ENCODE results near the gene ITPKB.

ITPKB gene

DNA sequence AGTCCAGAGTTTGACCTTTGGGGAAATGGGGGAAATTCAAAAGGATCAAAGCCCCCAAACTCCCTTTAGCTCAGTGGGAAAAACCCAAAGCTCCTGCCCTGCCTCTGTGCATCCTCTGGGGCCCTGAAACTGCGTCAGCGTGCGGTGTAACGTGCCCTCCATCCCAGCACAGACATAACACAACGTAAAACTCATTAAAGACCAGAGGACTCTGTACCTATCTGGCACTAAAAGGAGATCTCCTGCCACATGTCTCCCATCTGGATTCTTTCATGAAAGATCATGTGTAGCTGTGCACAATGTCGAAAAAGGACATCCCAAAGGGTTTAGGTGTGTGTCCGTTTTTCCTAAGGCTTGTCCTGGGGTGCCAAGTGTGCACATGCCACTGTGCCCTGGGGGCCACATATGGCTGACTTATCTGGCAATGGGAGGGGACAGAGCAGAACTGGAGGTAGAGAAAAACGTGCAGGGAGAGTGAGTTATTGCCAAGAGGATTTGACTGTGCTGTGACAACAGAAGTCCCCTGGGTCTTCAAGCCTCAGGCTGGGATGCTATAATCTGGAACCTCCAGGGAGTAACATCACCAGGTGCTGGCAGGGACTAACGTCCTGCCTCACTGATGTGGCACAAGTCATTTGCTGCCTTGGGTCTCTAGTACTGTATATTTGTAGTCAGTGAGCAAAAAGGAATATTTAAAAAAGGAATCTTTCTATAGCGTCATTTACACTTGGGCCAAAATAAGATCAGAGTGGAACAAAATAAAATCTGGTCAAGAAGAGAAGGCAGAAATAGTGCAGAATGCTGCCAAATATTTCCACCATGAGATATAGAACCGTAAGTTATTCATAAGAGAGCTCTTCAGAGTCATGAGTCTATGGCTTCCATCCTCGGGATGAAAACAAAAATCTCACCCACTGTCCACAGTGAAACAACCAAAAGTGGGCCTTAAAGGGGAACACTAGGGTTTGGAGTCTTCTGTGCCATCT lies 52.3 kb downstream of the ITPKB start:
- TF ChIP-seq EZH2phosphoT487 (IDR thresholded peaks at IDR 0.05; ENCODE audit: low read length) (no peak), EZH2 (optimal IDR thresholded peaks at IDR 0.05; ENCODE audit: low read depth, low read length) (no peak)
- TF ChIP-seq, protein P1, sequence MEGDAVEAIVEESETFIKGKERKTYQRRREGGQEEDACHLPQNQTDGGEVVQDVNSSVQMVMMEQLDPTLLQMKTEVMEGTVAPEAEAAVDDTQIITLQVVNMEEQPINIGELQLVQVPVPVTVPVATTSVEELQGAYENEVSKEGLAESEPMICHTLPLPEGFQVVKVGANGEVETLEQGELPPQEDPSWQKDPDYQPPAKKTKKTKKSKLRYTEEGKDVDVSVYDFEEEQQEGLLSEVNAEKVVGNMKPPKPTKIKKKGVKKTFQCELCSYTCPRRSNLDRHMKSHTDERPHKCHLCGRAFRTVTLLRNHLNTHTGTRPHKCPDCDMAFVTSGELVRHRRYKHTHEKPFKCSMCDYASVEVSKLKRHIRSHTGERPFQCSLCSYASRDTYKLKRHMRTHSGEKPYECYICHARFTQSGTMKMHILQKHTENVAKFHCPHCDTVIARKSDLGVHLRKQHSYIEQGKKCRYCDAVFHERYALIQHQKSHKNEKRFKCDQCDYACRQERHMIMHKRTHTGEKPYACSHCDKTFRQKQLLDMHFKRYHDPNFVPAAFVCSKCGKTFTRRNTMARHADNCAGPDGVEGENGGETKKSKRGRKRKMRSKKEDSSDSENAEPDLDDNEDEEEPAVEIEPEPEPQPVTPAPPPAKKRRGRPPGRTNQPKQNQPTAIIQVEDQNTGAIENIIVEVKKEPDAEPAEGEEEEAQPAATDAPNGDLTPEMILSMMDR (IDR thresholded peaks at IDR 0.05; ENCODE audit: low read length) = no peak
- H3K4me2 ChIP-seq (ENCODE audit: low read depth, low read length) = no peak overlapping the region
- DNase-seq = no peak
- no peaks in the 10 kb centered on the region for H3K4me1 ChIP-seq (ENCODE audit: low read length)
- H3K9me2 ChIP-seq (replicated peaks; ENCODE audit: insufficient read depth, low read length) = no peaks in the 10 kb centered on the region
- peaks cover 92% of the 10 kb centered on the region for H3K79me2 ChIP-seq (ENCODE audit: low read length)
- H3K9me3 ChIP-seq (replicated peaks; ENCODE audit: insufficient read depth, low read length) = no peaks in the 10 kb centered on the region
- no peak overlapping the region for H3K27ac ChIP-seq (ENCODE audit: low read length)
- no peak overlapping the region for H2AFZ ChIP-seq (ENCODE audit: low read length)
- H3K36me3 ChIP-seq (replicated peaks; ENCODE audit: insufficient read depth, low read length) = no peaks in the 10 kb centered on the region
- no peaks in the 10 kb centered on the region for H3F3A ChIP-seq (ENCODE audit: insufficient read depth, low read length)
- no peak overlapping the region for H3K4me3 ChIP-seq (ENCODE audit: low read length)
- H3K9ac ChIP-seq (ENCODE audit: low read length) = no peak overlapping the region
- no peaks in the 10 kb centered on the region for H3K27me3 ChIP-seq (replicated peaks; ENCODE audit: insufficient read depth, low read length)
- no peaks in the 10 kb centered on the region for H4K20me1 ChIP-seq (ENCODE audit: insufficient read depth, low read length)

DNA sequence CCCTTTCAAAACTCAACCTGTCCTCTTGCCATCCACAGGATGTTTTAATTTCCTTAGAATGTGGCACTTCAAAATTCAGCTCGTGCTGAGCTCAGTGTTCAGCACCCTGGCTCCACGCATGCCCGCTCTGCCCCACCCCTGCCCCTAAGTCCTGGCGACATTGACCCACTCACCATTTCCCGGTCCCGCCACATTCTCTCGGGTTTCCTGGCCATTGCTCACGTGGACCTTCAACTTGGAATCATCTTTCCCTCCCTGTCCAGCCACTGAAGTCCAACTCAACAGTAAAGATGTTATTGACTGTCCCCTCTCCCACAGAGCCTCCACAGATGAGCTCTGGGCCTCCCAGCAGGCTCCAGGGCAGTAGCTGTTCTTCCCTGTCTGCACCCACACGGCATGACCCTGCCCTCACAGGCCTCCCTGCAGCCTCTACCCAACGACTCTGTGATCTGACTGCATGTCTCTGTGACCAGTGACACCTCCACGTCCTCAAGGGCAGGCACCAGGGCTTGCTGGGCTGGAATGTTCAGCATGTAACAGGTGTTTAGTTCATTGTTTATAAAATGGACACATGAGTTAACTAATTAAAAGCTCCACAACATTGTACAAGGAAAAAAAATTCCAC lies 53.8 kb downstream of the ITPKB start:
- Histone ChIP-seq H3K9me3 (replicated peaks; ENCODE audit: insufficient read depth, low read length) (no peaks in the 10 kb centered on the region), H3K27me3 (replicated peaks; ENCODE audit: insufficient read depth, low read length) (no peaks in the 10 kb centered on the region), H3K9ac (ENCODE audit: low read length) (no peak overlapping the region), H3K27ac (ENCODE audit: low read length) (no peak overlapping the region), H3F3A (ENCODE audit: insufficient read depth, low read length) (no peaks in the 10 kb centered on the region), H3K4me3 (ENCODE audit: low read length) (no peak overlapping the region), H3K79me2 (ENCODE audit: low read length) (peaks cover 96% of the 10 kb centered on the region), H2AFZ (ENCODE audit: low read length) (no peak overlapping the region), H3K9me2 (replicated peaks; ENCODE audit: insufficient read depth, low read length) (no peaks in the 10 kb centered on the region), H3K36me3 (replicated peaks; ENCODE audit: insufficient read depth, low read length) (no peaks in the 10 kb centered on the region), H3K4me1 (ENCODE audit: low read length) (no peaks in the 10 kb centered on the region), H3K4me2 (ENCODE audit: low read depth, low read length) (no peak overlapping the region), H4K20me1 (ENCODE audit: insufficient read depth, low read length) (no peaks in the 10 kb centered on the region)
- no peak for DNase-seq
- TF ChIP-seq, protein P1 (IDR thresholded peaks at IDR 0.05; ENCODE audit: low read length) = no peak
- no peak for TF ChIP-seq EZH2phosphoT487 (IDR thresholded peaks at IDR 0.05; ENCODE audit: low read length)
- TF ChIP-seq EZH2 (optimal IDR thresholded peaks at IDR 0.05; ENCODE audit: low read depth, low read length) = no peak

DNA sequence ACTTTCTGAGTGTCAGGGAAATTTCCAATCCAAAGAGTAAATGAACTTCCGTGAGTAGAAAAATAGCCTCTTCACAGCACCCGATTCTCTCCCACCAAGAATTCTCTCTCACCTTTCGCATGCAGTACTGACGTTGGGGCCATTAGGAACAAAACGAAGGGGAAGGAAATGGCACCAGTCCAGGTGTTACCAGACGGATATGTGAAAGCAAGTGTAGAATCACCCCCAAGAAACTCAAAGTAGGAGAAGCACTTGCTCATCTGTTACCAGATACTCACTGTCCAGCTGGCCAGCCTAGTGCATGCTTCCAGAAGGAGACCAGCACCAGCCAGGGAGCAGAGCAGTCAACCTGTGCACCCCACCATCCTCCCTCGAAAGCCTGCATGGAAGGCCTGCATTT lies 55.1 kb downstream of the ITPKB start:
- Histone ChIP-seq H4K20me1 (ENCODE audit: insufficient read depth, low read length) (no peaks in the 10 kb centered on the region), H3K4me3 (ENCODE audit: low read length) (no peak overlapping the region), H3K4me2 (ENCODE audit: low read depth, low read length) (no peak overlapping the region)

More for the DNA sequence above, 55.1 kb downstream of the ITPKB start:
- Histone ChIP-seq H3K36me3 (replicated peaks; ENCODE audit: insufficient read depth, low read length) (no peaks in the 10 kb centered on the region), H2AFZ (ENCODE audit: low read length) (no peak overlapping the region), H3K4me1 (ENCODE audit: low read length) (no peaks in the 10 kb centered on the region), H3K9me3 (replicated peaks; ENCODE audit: insufficient read depth, low read length) (no peaks in the 10 kb centered on the region), H3K27me3 (replicated peaks; ENCODE audit: insufficient read depth, low read length) (no peaks in the 10 kb centered on the region), H3K9me2 (replicated peaks; ENCODE audit: insufficient read depth, low read length) (no peaks in the 10 kb centered on the region), H3K9ac (ENCODE audit: low read length) (no peak overlapping the region), H3F3A (ENCODE audit: insufficient read depth, low read length) (no peaks in the 10 kb centered on the region), H3K27ac (ENCODE audit: low read length) (no peak overlapping the region), H3K79me2 (ENCODE audit: low read length) (peaks cover 97% of the 10 kb centered on the region)
- no peak for TF ChIP-seq EZH2phosphoT487 (IDR thresholded peaks at IDR 0.05; ENCODE audit: low read length)
- TF ChIP-seq, protein P1 (IDR thresholded peaks at IDR 0.05; ENCODE audit: low read length) = no peak
- TF ChIP-seq EZH2 (optimal IDR thresholded peaks at IDR 0.05; ENCODE audit: low read depth, low read length) = no peak
- DNase-seq = no peak

Measured in MM.1S (cell line).